NCI-H146 (cell line): Measurements from ENCODE around the gene C5orf47.
A peak's percentile ranks its signal among the peaks of the same experiment; 100 is the strongest.

ENCODE experiments used
- DNase-seq: peaks from one replicate; lab custom pipeline; 2025; lab: John Stamatoyannopoulos, UW

The C5orf47 gene

DNA sequence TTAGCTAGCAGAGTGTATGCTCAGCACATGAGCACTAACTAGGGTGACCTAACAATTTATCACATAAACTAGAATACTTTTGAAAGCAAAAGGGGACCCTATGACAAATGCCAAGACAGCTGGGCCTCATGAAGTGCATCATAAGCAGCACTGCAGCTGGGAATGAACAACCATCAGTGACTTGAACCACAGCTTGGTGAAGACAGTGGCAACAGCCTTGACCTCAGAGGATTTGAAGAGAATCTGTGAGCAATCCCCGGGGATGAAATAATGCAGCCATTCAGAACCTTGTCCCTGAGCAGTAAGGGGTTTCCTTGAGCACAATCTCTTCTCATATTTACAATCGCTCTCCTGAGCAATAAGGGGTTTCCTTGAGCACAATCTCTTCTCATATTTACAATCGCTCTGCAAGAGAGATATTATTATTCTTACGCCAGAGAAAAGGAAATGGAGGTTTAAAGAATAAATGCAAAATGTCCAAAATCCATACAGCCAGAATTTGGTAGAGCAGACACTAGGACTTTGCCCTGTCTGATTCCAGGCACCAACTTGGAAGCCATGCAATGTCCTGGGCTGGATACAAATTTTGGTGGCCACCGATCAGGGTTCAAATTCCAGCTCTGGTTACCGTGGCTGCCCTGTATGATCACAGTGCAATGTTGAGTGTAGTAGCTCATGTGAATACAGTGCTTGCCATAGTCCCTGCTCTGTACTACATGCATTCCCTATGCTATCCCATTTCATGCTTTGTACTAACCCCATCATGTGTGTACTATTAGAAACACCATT, 55.7 kb downstream of the C5orf47 start:
- DNase-seq = no peak

DNA sequence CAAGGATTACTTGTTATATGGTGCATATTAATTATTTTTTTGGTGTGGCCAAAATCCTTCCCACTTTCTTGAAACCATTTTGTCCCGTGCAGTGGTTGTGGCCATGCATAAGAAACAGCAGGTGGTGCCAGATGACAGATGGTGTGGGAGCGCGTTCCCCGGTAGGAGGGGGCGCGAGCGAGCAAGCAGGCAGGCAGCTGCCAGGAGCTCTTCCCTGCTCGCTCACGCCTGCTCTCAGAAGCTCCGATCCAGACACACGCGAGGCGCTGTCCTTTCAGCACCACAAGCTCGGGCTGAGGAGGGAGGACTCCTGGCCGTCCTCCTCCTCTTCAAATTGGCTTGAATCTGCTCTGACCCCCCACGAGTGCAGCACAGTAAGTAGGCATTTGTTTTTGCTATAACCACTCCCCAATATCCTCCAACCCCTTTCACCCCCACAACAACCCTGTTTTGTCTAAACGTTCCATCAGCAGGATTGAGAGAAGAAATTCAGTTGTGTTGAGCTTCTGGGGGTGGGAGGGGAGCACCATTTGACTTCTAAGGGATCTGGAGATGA, 56.6 kb downstream of the C5orf47 start, which contains the start of gene NSG2:
Gene NSG2, plus strand, starts transcription at position 237 of the 556 bp plus-strand sequence. CDS start 1,050 bp downstream, outside the sequence.
- DNase-seq = peak; percentile 69

DNA sequence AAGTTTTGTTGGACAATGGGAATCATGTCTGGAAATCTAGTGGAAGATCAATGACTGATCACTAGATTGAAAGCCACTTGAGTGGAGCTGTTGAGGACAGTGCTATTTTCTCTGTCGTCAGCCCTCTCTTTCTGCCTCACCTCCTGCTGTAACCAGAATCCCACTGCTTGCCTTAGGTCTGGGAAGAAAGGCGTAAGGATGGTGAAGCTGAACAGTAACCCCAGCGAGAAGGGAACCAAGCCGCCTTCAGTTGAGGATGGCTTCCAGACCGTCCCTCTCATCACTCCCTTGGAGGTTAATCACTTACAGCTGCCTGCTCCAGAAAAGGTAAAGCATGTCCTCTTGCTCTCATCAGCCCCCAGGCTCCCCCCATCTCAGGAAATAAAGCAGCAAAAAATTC, 57.6 kb downstream of the C5orf47 start:
- no peak for DNase-seq

DNA sequence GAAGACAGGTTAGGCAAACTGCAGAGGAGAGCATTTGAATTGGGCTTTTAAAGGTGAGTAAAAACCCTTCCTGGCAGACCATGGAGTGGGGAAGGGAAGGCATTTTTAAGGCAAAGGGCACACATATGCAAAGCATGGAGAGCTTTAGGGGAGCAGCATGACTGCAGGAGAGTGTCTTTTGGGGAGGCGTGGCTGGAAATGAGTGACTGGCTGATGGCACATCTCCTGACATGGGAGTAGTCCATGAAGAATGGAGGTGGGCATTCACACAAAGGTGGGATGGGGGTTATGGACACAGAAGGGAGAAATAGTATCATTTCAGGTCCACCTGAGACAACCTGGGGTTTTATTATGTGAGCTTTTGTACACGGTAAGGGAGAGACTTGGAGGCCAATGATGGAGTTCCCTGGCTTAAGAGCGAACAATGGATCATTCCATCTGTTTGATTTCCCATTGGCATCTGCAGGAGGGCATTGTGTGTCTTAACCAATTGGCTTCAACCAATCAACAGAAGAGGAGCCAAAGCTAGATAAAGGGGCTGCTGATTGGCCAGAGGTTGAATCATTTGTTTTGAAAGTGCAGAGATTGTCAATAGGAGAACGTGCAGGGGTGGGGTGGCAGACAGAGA, 58.6 kb downstream of the C5orf47 start:
- DNase-seq = no peak

DNA sequence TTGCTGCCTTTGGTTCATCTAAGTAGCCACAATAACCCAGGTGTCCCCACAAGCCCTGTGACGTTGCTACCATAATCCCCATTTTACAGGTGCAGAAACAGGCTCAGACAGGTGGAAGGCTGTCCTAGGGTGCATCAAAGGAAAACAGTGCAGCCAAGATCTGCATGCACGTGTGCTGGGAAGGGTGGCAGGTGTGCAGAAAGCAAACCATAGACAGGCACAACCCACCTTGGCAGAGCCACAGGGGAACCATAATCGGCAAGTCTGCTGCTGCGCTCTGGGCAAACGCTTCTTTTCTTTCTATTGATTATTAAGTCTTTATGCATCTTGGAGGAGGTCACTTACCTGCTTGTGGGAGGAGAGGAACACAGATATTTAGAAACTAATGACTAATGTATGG, 63.7 kb downstream of the C5orf47 start:
- DNase-seq = no peak

DNA sequence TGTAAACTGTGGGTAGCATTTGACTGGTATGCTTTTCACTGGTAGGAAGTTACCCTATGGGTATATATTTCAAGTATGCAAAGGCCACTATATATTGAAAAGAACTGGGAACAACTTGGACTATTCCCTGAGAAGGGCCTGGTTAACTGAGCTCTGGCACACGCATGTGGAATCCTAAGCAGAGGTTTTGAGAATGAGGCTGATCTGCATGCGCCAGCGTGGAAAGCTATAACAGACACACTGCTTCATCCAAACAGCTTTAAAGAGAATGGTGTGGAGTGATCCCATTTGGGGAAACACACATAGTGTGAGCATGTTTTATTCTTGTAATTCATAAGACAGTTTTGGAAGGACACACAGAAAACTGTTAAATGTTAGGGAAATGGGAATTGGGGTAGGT, 64.9 kb downstream of the C5orf47 start:
- no peak for DNase-seq
